Body of pancreas (tissue), 4 donors: ENCODE results near the gene ST6GALNAC3. TPM values are rescaled to one million over a fixed set of nuclear protein-coding genes. Genes with fewer than 3 reads are reported as not detected.

Source experiments
- ATAC-seq: fragments of 150-250 bp; one replicate; pipeline ENCODE4 v1.9.1; 2016
- DNase-seq, 4 donors: peaks; one replicate each; pipeline ENCODE4 v3.0.0-alpha.2; 2019
- H3K27ac ChIP-seq, 4 donors: fragments of 200-600 bp; sonication (generic); 1 replicate in 3 of 4; 2 replicates in 1 of 4; pipeline versions ENCODE4 v1.5.1 to v1.6.1; 2016 to 2019; ENCODE audit warnings: mild to moderate bottlenecking in 1 of 4, mixed read lengths in 1 of 4, moderate library complexity in 1 of 4
- H3K27me3 ChIP-seq, 2 donors: fragments of 200-600 bp; sonication (generic); one replicate each; pipeline ENCODE4 v1.6.0; 2016; ENCODE audit warnings: mild to moderate bottlenecking in 1 of 2
- H3K36me3 ChIP-seq, 2 donors: fragments of 200-600 bp; sonication (generic); replicated peaks in 1 of 2; 2 replicates each; pipeline ENCODE4 v1.5.1; 2016; ENCODE audit warnings: low read depth in 2 of 2; ENCODE audit not compliant: insufficient read depth in 1 of 2
- H3K4me1 ChIP-seq: fragments of 200-600 bp; sonication (generic); one replicate; pipeline ENCODE4 v1.6.0; 2016
- H3K4me3 ChIP-seq, 2 donors: fragments of 200-600 bp; sonication (generic); 1 replicate in 1 of 2; 2 replicates in 1 of 2; pipeline ENCODE4 v1.5.1; 2016 to 2019
- H3K9me3 ChIP-seq, 3 donors: fragments of 200-600 bp; sonication (generic); 1 replicate in 2 of 3; 2 replicates in 1 of 3; pipeline ENCODE4 v1.5.1; 2016
- POLR2A ChIP-seq, 3 donors: fragments of 450-650 bp; IDR thresholded peaks; one replicate each; pipeline ENCODE4 v1.6.1; 2016; ENCODE audit warnings: antibody characterized with exemption in 3 of 3, mild to moderate bottlenecking in 2 of 3
- WGBS, 2 donors: methylation state at CpG; one replicate each; pipeline ENCODE4 v1.1.5; 2017; 5-methylcytosine and 5-hydroxymethylcytosine counted together
- intact Hi-C: fragments of 100-400 bp; cut with DNase I; formaldehyde crosslinking; loops from one replicate; pipeline ENCODE4 v1.15.1; 2023
- total RNA-seq, 2 donors: library from RNA; depleted of rRNA; stranded (reverse); fragments of >200 nt; gene quantifications; one replicate each; pipeline ENCODE4 v1.1.0, GENCODE V29; 2016
- TF ChIP-seq, protein P1 (sequence below), 7 experiments: fragments of 450-650 bp in 4 of 7; fragments of 200-600 bp in 3 of 7; sonication (generic) in 3 of 7; IDR thresholded peaks; one replicate each; pipeline ENCODE4 v1.5.1; 2016 to 2019; ENCODE audit warnings: antibody characterized with exemption in 7 of 7

Gene ST6GALNAC3
- total RNA-seq, 2 donors from 2014 or later: 1.3 to 2.3 TPM

DNA sequence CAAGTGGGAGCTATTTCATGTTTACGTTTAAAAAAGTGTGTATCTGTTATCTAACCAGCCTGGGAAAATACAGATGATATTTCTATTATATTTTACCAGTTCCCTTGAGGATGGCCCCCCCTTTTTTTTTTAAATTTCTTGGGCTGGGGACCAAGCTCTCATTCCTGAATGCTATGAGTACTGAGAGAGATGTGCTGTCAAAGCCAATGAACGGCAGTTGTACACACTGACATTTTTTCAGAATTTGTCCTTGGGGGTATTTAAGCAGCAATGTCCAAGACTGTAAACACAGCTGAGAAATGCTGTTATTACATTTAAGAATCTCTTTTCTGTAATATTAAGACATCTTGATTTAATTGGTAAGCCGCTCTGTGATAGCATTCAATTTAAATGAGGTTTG lies 177.9 kb downstream of the ST6GALNAC3 start:
- H3K27ac ChIP-seq: no peak overlapping the region
- H3K27me3 ChIP-seq: no peaks in the 10 kb centered on the region
- H3K9me3 ChIP-seq: no peaks in the 10 kb centered on the region
- no peak overlapping the region for H3K4me3 ChIP-seq
- no peaks in the 10 kb centered on the region for H3K4me1 ChIP-seq
- WGBS, 2 donors: 50 to 55% methylated on average over 3 of the region's 3 CpGs
- TF ChIP-seq, protein P1, sequence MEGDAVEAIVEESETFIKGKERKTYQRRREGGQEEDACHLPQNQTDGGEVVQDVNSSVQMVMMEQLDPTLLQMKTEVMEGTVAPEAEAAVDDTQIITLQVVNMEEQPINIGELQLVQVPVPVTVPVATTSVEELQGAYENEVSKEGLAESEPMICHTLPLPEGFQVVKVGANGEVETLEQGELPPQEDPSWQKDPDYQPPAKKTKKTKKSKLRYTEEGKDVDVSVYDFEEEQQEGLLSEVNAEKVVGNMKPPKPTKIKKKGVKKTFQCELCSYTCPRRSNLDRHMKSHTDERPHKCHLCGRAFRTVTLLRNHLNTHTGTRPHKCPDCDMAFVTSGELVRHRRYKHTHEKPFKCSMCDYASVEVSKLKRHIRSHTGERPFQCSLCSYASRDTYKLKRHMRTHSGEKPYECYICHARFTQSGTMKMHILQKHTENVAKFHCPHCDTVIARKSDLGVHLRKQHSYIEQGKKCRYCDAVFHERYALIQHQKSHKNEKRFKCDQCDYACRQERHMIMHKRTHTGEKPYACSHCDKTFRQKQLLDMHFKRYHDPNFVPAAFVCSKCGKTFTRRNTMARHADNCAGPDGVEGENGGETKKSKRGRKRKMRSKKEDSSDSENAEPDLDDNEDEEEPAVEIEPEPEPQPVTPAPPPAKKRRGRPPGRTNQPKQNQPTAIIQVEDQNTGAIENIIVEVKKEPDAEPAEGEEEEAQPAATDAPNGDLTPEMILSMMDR (IDR thresholded peaks at IDR 0.05): no peak
- TF ChIP-seq POLR2A (IDR thresholded peaks at IDR 0.05): no peak
- H3K36me3 ChIP-seq: no peaks in the 10 kb centered on the region
- no peak for ATAC-seq
- intact Hi-C loops: no loop called here
- no peak for DNase-seq

DNA sequence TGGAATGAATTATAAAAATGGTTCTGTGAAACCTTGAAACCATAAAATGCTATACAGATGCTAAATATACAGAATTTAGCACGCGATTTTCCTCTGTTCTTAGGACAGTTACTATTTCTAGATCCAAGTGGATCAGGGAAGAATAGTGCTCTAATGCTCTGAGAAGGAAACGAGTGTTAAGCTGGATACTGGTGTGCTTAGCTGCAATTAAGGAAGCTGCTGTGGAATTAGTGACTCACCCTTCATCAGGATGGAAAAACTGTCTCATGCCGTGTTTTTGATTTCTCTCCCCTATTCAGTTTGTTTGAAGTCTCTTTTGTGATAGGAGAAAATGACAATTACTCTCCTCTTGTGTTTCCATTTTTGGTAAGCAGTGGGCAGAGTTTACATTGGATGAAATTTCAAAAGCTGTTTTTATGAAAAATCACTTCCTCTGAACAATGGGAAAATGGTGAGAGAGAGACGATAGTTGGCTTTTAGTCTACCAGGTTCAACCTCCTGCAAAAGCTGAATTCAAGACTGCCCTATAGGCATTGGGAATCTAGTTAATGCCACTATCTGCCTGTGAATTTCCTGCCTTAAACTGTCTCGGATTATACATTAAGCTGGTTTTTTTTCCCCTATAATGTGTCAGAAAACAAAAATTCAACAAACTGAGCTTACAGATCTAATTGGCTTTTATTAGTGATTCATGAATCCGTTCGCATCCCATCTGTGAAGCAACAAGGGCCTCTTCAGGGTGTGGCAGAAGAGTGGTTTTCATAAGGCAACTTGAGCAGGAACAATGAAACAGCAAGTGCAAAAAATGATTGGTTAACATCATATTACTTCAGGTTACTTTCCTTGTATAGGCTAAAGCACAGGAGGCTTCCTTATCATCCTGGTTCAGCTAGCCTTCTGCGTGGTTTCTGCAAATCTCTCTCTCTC lies 179.8 kb downstream of the ST6GALNAC3 start:
- no peak for TF ChIP-seq POLR2A (IDR thresholded peaks at IDR 0.05)
- TF ChIP-seq, protein P1 (IDR thresholded peaks at IDR 0.05): no peak
- WGBS, 2 donors: 59 to 70% methylated on average over 9 of the region's 9 CpGs

DNA sequence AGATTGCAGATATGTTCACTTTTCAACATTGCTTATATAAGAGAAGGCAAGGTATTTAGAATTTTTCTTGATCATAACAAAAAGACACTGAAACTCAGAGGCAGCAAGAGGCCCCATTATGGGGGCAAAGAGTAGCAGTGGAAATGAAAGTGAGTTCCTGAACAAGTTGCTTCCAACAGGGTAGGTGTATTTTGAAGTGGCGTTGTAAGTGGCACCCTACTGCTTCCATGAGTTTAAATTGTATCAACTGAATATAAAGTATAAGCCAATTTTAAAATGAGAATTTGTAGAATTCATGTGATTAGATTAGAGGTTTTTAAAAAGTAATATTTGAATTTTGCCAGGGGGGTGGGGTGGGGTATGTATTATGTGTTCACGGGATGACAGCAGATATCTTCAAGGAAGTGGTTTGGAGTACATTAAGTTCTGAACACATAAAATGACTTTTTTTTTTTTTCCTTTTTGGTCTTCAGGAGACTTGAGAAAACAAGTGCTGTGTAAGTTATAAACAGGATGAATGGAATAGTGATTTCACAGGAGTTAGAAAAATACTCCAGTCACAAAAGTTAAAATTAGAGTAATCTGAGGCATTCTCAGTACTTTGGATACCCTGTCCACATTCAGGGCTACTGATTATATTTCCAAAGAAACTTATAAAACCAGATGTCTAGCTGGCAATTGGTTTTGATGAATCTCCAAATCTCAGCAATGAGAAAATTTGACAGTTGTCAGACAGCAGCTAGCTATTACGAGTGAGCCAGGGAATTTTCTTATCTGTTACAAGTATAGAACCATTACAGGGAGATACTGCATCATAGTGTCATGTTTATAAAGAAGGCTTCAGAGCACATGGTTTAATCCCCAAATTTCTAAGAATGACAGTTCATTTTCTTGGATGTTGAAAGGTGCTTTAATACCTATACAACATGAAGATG lies 182.0 kb downstream of the ST6GALNAC3 start:
- no peaks in the 10 kb centered on the region for H3K4me1 ChIP-seq
- DNase-seq (no peak), ATAC-seq (no peak)
- H3K36me3 ChIP-seq: no peaks in the 10 kb centered on the region
- no peak overlapping the region for H3K4me3 ChIP-seq
- H3K9me3 ChIP-seq: no peaks in the 10 kb centered on the region
- WGBS, 2 donors: 56 to 66% methylated on average over 3 of the region's 3 CpGs
- no peak overlapping the region for H3K27ac ChIP-seq
- no peaks in the 10 kb centered on the region for H3K27me3 ChIP-seq
- intact Hi-C loops: no loop called here
- TF ChIP-seq, protein P1 (IDR thresholded peaks at IDR 0.05): no peak
- no peak for TF ChIP-seq POLR2A (IDR thresholded peaks at IDR 0.05)

More for the DNA sequence above, 179.8 kb downstream of the ST6GALNAC3 start:
- Histone ChIP-seq H3K36me3 (no peaks in the 10 kb centered on the region), H3K4me1 (no peaks in the 10 kb centered on the region), H3K4me3 (no peak overlapping the region), H3K27me3 (no peaks in the 10 kb centered on the region), H3K27ac (no peak overlapping the region), H3K9me3 (no peaks in the 10 kb centered on the region)
- DNase-seq (no peak), ATAC-seq (no peak)
- intact Hi-C loops: no loop called here

DNA sequence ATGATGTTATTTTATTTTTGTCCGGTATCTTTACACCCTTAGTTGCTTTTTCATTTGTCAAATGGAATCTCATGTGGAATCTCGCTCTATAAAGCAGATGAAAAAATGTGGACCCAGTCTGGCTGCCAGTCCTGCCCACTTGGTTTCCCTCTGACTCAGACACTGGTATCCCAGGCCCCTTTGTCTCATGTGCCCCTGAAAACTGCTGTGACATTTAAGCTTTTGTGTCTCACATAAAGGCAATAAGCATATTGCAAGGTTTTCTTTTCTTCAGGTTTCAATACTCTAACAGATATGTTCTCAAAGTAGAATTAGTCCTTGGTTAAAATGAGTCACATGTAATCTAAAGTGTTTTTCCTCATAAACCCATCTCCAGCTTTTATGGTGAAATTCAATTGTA lies 183.3 kb downstream of the ST6GALNAC3 start:
- intact Hi-C loops: no loop called here
- ATAC-seq (no peak), DNase-seq (no peak)
- whole genome bisulfite sequencing, 2 donors: 72 to 86% methylated on average over 2 of the region's 2 CpGs
- TF ChIP-seq, protein P1 (IDR thresholded peaks at IDR 0.05): no peak
- TF ChIP-seq POLR2A (IDR thresholded peaks at IDR 0.05): no peak
- no peaks in the 10 kb centered on the region for H3K9me3 ChIP-seq
- no peak overlapping the region for H3K27ac ChIP-seq
- H3K27me3 ChIP-seq: no peaks in the 10 kb centered on the region
- no peaks in the 10 kb centered on the region for H3K36me3 ChIP-seq
- no peaks in the 10 kb centered on the region for H3K4me1 ChIP-seq
- no peak overlapping the region for H3K4me3 ChIP-seq
